GM12864 (cell line): ENCODE measurements around the gene PCDH9.

ENCODE experiments used
- DNase-seq: peaks from one replicate; pipeline ENCODE4 v3.0.0-alpha.2; 2011; ENCODE audit warnings: low read depth
- H3K4me3 ChIP-seq: 2 replicates; pipeline ENCODE4 v1.5.1; 2011; ENCODE audit warnings: mild to moderate bottlenecking, low read depth, low read length, control low read depth
- CTCF ChIP-seq: IDR thresholded peaks from 2 replicates; pipeline ENCODE4 v1.5.1; 2011; ENCODE audit warnings: low read depth, mild to moderate bottlenecking, moderate library complexity, low read length, control low read depth, inconsistent platforms; ENCODE audit errors: missing control alignments

Gene PCDH9

GRCh38 chr13:67094078-67094477 is 136.1 kb downstream of the PCDH9 start:
- TF ChIP-seq CTCF, result no peak
- no peak for DNase-seq
- no peak overlapping the region for H3K4me3 ChIP-seq

GRCh38 chr13:67091603-67092002 is 138.5 kb downstream of the PCDH9 start:
- no peak overlapping the region for H3K4me3 ChIP-seq
- no peak for DNase-seq
- TF ChIP-seq CTCF, result no peak

GRCh38 chr13:67090856-67091255 is 139.3 kb downstream of the PCDH9 start:
- no peak overlapping the region for H3K4me3 ChIP-seq

GRCh38 chr13:67087527-67087926 is 142.6 kb downstream of the PCDH9 start:
- TF ChIP-seq CTCF, result no peak
- DNase-seq, result no peak
- no peak overlapping the region for H3K4me3 ChIP-seq

More at GRCh38 chr13:67090856-67091255, 139.3 kb downstream of the PCDH9 start:
- TF ChIP-seq CTCF, result no peak
- DNase-seq, result no peak

GRCh38 chr13:67086260-67086659 is 143.9 kb downstream of the PCDH9 start:
- no peak overlapping the region for H3K4me3 ChIP-seq
- TF ChIP-seq CTCF, result no peak
- DNase-seq, result no peak

- no peak for TF ChIP-seq CTCF
- no peak for DNase-seq
- H3K4me3 ChIP-seq, result no peak overlapping the region
These were observed 146.1 kb downstream of the PCDH9 start for GRCh38 chr13:67084066-67084465.

GRCh38 chr13:67083519-67083918 is 146.6 kb downstream of the PCDH9 start:
- TF ChIP-seq CTCF, result no peak
- no peak for DNase-seq

More at GRCh38 chr13:67083519-67083918, 146.6 kb downstream of the PCDH9 start:
- H3K4me3 ChIP-seq, result no peak overlapping the region
